HEK293 (cell line): ENCODE data around the gene CHST15.

Experiments used
- CTCF ChIP-seq: fragments of 450-650 bp; formaldehyde crosslinking; IDR thresholded peaks from 2 replicates; pipeline ENCODE4 v1.5.1; 2016; ENCODE audit warnings: missing biosample characterization, missing genetic modification characterization
- REST ChIP-seq: fragments of 450-650 bp; formaldehyde crosslinking; IDR thresholded peaks from 2 replicates; pipeline ENCODE4 v1.5.1; 2016; ENCODE audit warnings: missing biosample characterization, missing genetic modification characterization
- ZNF121 ChIP-seq: fragments of 450-650 bp; formaldehyde crosslinking; IDR thresholded peaks from 2 replicates; pipeline ENCODE4 v1.5.1; 2016; ENCODE audit warnings: missing biosample characterization, missing genetic modification characterization
- ZNF510 ChIP-seq: fragments of 450-650 bp; formaldehyde crosslinking; IDR thresholded peaks from 2 replicates; pipeline ENCODE4 v1.5.1; 2018; ENCODE audit warnings: mild to moderate bottlenecking, missing genetic modification characterization, missing biosample characterization; ENCODE audit not compliant: insufficient replicate concordance
- ZNF624 ChIP-seq: fragments of 450-650 bp; formaldehyde crosslinking; IDR thresholded peaks from 2 replicates; pipeline ENCODE4 v1.5.1; 2017; ENCODE audit warnings: missing biosample characterization, missing genetic modification characterization

- TF ChIP-seq ZNF624 (no peak), ZNF510 (no peak), REST (tag by site-specific recombination) (no peak), ZNF121 (tag by site-specific recombination) (no peak), CTCF (tag by site-specific recombination) (peak; percentile 96)
Measured at GRCh38 chr10:124092860-124093773, at the start of gene CHST15.
